GM19240 (cell line): ENCODE results near the gene CFAP92.

Source experiments
- DNase-seq: peaks from one replicate; pipeline ENCODE4 v3.0.0; 2011; ENCODE audit warnings: low spot score; ENCODE audit not compliant: insufficient read length

Gene CFAP92

GRCh38 chr3:129005526-129006303 lies 11.8 kb upstream of the CFAP92 start:
- DNase-seq = no peak

DNA sequence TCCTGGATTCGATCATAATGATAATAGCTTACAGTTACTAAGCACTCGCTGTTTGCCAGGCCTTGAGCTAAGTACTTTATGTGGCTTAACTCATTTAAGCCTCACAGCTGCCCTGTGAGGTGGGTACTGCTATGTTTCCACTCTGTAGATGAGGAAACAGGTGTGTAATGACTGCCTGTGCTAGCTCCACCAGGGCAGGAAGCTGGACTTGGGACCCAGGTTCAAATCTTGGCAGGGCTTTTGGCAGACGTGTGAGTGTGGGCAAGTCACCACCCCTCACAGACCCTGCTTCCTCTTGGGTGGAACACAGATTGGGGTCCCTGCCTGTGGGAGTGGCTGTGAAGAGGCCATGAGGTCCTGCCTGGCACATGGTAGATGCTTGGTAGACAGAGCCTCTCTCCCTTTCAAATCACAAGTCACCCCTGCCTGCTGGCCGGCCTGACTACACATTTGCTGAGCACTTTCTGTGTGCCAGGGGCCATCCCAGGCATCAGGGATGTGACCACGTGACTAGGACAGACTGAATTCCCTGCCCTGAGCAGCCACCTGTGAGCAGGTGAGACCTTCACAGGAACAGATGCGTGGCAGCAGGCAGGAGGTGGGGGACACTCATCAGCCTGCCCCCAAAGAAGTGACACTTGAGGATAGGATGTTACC lies 10.9 kb upstream of the CFAP92 start:
- DNase-seq = no peak

DNA sequence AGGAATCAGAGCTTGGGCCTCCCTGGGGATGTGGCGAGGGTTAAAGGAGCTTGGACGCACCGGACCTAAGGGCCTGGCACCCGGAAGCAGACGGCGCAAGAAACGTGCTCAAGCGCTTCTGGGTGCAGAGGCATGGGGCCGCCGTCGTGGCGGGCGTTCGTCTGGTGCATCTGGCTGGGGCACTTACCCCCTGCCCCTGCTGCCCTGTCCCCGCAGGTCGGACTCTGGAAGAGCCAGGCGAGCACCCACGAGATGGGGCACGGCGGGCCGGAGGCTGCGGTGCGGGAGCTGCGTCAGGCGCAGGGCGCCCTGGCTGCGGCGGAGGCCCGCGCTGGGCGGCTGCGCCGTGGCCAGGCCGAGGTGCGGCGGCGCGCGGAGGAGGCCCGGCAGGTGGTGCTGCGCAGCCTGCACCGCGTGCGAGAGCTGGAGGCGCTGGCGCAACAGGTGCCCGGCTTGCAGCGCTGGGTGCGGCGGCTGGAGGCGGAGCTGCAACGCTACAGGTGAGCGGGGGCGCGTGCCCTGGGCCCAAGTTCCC lies 9.8 kb upstream of the CFAP92 start:
- DNase-seq = no peak

DNA sequence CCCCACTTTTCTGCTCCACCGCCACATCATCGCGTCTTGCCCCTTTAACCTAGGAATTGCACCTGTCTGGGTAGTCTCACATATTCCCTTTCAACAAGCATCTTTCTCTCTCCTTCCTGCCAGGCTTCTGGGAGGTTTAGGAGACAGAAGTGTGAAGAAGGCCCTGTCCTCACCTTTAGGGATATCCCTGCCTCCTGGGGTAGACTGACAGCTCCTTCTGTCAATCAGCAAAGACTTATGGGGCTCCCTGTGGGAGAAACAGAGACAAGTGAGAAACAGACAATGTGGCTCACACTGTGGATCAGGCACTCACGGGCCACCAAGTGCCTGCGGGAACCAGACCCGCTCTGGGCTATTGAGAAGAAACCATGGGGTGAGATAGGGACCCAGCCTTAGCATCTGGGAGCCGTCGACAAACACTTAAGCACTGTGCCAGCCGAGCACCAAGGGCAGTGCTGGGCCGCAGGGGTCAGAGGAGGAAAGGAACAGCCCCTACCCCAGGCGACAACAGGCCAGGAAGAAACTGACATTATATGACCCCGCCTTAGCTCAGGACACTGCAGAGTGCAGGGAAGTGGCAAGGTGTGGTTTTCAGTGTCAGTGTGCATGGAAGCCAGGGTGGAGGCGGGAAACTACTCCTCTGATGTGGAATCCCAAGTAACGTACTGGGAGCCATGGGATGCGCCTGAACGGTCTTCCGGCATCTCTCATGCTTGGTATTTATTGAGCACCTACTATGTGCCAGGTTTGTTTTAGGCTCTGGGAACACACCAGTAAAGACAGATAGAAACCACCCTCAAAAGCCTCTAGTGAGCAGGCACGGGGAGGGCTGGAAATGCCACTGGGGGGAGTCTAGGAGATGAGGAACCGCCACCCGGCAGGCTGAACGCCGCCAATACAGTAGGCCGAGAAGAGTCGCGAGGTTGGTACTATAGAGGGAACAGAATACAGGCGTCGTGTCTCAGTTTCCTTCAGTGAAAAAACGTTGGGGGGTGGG lies 9.0 kb upstream of the CFAP92 start:
- no peak for DNase-seq

DNA sequence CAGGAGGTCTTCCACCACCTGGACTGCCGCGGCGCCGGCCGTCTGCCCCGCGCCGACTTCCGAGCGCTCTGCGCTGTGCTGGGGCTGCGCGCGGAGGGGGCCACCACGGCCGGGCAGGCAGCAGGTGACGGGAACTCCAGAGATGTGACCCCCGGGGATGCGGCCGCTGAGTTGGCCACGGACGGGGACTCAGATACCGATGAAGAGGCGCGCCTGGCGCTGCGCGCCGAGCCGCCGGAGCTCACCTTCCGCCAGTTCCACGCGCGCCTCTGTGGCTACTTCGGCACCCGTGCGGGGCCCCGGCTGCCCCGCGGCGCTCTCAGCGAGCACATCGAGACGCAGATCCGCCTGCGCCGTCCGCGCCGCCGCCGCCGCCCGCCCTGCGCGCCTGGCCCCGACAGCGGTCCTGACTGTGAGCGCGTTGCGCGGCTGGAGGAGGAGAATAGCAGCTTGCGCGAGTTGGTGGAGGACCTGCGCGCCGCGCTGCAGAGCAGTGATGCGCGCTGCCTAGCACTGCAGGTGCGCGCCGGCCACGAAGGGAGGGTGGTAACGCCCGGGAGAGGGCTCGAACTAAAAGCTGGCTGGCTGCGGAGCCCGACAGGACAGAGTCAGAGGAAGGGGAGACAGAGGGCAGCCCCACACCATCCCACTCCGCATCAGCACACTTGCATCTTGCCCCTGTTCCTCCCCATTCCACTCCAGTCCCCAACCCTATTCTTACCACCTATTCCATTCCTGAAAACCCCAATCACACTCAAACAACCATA lies 8.1 kb upstream of the CFAP92 start:
- no peak for DNase-seq

DNA sequence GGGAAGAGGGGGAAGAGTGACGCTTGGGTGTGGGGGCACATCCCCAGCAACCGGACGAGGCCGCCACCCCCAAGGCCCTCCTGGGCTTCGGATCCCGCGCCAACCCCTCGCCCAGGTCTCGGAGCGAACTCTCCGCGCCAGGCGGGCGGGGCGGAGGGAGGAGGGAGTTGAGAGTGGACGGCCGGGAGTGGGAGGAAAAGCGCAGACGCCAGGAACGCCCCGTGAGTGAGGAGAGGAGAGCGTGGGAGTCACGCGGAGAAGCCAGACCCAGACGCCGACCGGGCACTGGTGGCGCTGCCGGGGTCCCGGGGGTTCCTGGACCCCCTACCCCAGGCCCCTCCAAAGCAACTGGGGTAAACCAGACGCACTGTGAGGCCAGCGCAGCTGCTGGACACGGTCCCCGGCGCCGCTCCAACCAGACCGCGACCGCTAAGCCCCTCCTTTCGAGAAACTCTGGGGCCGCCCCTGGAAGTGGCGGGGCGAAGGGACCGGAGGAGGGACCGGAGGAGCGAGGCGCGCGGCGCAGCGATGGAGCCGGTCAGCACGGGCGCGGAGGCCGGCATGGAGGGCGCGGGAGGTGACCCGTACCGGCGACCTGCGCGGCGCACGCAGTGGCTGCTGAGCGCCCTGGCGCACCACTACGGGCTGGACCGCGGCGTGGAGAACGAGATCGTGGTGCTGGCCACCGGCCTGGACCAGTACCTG lies 7.4 kb upstream of the CFAP92 start, which contains the start of gene EFCC1:
Gene EFCC1 (plus strand): TSS at position 204 of the 705 bp plus-strand sequence. CDS start 325 bp downstream, at position 529.
- DNase-seq = no peak

DNA sequence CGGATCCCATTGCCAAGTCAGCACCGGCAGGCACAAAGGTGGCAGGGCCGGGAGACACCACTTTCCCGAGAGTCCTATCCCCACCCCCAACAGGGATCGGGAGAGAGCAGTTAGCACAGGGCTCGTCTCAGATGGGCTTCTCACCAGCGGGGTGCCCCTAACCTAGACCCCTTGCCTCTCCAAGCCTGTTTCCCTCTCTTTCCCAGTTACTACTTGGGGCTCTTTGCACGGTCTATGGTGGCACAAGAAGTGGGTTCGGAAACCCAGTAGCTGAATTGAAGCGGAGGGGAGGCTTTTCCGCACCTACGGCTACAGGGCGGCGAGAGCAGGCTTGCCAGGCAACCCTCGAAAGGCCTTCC lies 6.8 kb upstream of the CFAP92 start:
- no peak for DNase-seq

- DNase-seq = no peak
Observed at GRCh38 chr3:128999102-128999501, 5.2 kb upstream of the CFAP92 start.

- DNase-seq = no peak
Observed at GRCh38 chr3:128998561-128998960, 4.7 kb upstream of the CFAP92 start.

DNA sequence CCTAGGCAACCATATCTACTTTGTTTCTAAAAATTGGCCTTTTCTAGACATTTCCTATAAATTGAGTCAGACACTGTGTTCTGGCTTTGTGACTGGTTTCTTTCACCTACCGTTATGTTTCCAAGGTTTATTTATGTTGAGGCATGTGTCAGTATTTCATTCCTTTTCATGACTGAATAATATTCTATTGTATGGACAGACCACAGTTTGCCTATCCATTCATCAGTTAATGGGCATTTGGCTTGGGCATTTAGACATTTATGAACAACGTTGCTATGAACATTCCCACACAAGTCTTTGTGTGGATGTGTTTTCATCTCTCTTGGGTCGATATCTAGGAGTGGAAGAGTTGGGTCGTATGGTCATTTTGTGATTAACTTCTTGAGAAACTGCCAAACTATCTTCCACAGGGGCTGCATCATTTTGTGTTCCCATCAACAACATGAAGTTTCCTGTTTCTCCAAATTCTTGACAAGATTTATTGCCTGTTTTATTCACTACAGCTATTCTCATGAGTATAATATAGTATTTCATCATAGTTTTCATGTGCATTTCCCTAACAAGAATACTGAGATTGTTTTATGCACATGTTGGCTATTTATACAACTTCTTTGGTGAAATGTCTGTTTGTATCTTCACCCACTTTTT lies 3.7 kb upstream of the CFAP92 start:
- no peak for DNase-seq

GRCh38 chr3:128996726-128997125 lies 2.9 kb upstream of the CFAP92 start:
- no peak for DNase-seq

DNA sequence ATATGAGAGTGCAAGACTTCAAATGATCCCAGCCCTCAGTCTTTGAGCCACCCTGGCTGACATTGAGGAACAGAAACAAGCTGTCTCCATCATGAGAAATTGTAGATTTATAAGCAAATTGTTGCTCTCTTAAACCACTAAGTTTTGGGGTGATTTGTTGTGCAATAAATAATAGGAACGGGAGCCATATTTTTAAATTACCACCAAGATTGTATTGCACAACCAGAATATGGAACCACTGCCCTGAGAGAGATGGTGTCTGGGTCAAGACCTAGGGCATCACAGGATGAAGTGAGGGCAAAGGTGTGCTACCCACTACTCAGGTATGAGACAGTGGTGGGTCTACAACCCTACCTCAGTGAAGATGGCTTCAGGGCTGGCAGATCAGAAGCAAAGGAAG lies 2.3 kb upstream of the CFAP92 start:
- no peak for DNase-seq

GRCh38 chr3:128995737-128996136 lies 1.9 kb upstream of the CFAP92 start:
- DNase-seq = no peak

- no peak for DNase-seq
Observed at GRCh38 chr3:128994581-128995546, 988 bp upstream of the CFAP92 start.

DNA sequence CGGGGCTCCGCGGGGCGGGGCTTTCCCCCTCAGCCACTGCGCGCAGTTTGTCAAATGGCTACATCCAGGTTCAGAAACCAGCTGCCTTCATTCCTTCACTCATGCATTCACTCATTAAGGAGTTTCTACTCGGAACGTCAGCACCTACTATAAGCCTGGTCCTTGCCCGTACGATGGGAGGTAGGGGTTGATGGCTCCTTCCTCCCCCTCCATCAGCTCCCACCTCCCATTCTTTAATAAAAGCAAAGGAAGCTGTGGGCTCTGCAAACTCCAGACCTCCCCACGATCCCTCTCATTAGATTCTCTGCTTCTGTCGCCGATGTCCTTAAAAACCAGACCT lies 267 bp upstream of the CFAP92 start:
- no peak for DNase-seq

DNA sequence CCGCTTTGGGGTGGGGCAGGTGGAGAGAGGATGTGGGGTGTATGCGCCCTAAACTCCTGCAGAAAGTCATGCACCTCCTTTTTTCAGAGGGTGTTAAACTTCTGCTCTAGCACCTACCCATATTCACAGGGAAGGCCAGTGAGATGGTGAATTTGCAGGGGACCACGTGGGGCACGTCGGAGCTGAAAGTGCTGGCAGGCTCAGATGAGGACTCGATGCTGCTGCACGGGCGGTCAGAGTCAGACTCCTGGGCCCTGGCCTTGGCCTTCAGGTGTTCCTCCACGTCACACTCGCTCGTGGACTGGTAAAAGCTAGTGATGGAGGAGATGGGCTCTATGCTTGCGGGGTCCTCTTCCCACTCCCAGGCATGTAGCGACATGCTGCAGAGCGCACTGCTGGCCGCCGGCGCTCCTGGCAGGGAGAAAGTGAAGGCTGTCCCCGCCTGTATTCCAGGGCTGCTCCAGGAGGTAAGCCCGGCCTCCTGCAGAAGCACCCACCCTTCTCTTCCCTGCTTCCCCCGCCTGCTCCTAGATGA lies 883 bp downstream of the CFAP92 start:
- DNase-seq = no peak

DNA sequence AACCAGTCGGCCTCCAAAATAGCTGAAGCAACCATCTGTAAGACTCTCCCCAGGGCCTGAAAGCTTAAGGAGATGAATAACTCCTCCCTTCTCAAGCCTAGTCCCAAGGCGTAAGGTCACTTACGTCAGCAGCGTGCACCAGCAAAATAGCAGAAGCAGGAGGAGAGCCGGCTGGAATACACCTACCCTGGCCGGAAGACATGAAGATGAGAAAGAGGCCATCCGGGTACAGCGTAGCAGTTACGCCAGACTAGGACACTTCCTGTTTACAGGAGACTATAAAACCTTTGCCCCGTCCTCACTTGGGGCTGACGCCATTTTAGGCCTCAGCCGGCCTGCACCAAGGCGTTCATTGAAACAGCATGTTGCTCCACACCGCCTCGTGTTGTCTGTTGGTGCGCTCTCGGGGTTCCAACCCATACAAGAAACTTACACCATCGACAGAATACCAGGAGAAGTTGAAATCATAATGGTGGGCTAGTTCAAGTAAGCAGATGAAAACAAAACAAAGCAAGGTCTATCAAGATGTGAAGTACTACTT lies 2.5 kb downstream of the CFAP92 start:
- no peak for DNase-seq

GRCh38 chr3:128988286-128988685 lies 5.6 kb downstream of the CFAP92 start:
- DNase-seq = no peak
